Body of pancreas (tissue), 4 donors: ENCODE data around the gene HELB.

Experiments used
- CTCF ChIP-seq, 7 experiments: fragments of 450-650 bp in 4 of 7; fragments of 200-600 bp in 3 of 7; sonication (generic) in 3 of 7; IDR thresholded peaks; one replicate each; pipeline ENCODE4 v1.5.1; 2016 to 2019; ENCODE audit warnings: antibody characterized with exemption in 7 of 7
- POLR2A ChIP-seq, 3 donors: fragments of 450-650 bp; IDR thresholded peaks; one replicate each; pipeline ENCODE4 v1.6.1; 2016; ENCODE audit warnings: antibody characterized with exemption in 3 of 3, mild to moderate bottlenecking in 2 of 3

GRCh38 chr12:66375560-66375959 lies 73.3 kb downstream of the HELB start:
- TF ChIP-seq POLR2A (IDR thresholded peaks at IDR 0.05) (no peak), CTCF (IDR thresholded peaks at IDR 0.05) (no peak)
